H9 (cell line): ENCODE measurements around the gene CHCHD3. TPM values are rescaled to one million over a fixed set of nuclear protein-coding genes. Genes with fewer than 3 reads are reported as not detected.

ENCODE experiments used
- DNase-seq: peaks from one replicate; pipeline ENCODE4 v3.0.0-alpha.2; 2017
- H2AFZ ChIP-seq: one replicate; pipeline ENCODE4 v1.6.1; 2013; ENCODE audit warnings: mild to moderate bottlenecking, low read length, control low read depth, moderate library complexity
- H2AK5ac ChIP-seq: 2 replicates; pipeline ENCODE4 v1.6.1; 2013; ENCODE audit warnings: low read length, control low read depth, mixed read lengths; ENCODE audit not compliant: insufficient read length
- H2BK120ac ChIP-seq: one replicate; pipeline ENCODE4 v1.6.1; 2013; ENCODE audit warnings: low read depth, mild to moderate bottlenecking, low read length, control low read depth, inconsistent platforms; ENCODE audit not compliant: poor library complexity, severe bottlenecking
- H2BK12ac ChIP-seq: 2 replicates; pipeline ENCODE4 v1.6.1; 2013; ENCODE audit warnings: low read length, control low read depth, mixed read lengths, low read depth; ENCODE audit not compliant: insufficient read length
- H2BK15ac ChIP-seq: 2 replicates; pipeline ENCODE4 v1.6.1; 2013; ENCODE audit warnings: low read depth, low read length, control low read depth
- H2BK20ac ChIP-seq: one replicate; pipeline ENCODE4 v1.6.1; 2013; ENCODE audit warnings: low read depth, mild to moderate bottlenecking, low read length, control low read depth, inconsistent platforms; ENCODE audit not compliant: poor library complexity, severe bottlenecking
- H2BK5ac ChIP-seq: 2 replicates; pipeline ENCODE4 v1.6.1; 2013; ENCODE audit warnings: low read length, control low read depth, mixed read lengths; ENCODE audit not compliant: insufficient read length
- H3K14ac ChIP-seq: 2 replicates; pipeline ENCODE4 v1.6.1; 2013; ENCODE audit warnings: low read length, control low read depth; ENCODE audit not compliant: insufficient read depth
- H3K18ac ChIP-seq: 2 replicates; pipeline ENCODE4 v1.6.1; 2013; ENCODE audit warnings: low read depth, mild to moderate bottlenecking, mixed read lengths, low read length, control low read depth; ENCODE audit not compliant: insufficient read length
- H3K23ac ChIP-seq: 2 replicates; pipeline ENCODE4 v1.6.1; 2013; ENCODE audit warnings: low read length, control low read depth, mixed read lengths, low read depth; ENCODE audit not compliant: insufficient read length
- H3K23me2 ChIP-seq: 2 replicates; pipeline ENCODE4 v1.6.1; 2013; ENCODE audit warnings: low read depth, mild to moderate bottlenecking, mixed read lengths, low read length, control low read depth; ENCODE audit not compliant: insufficient read length, poor library complexity, severe bottlenecking
- H3K27ac ChIP-seq: 2 replicates; pipeline ENCODE4 v1.5.1; 2013; ENCODE audit warnings: low read length, control low read depth, mixed read lengths, low read depth; ENCODE audit not compliant: insufficient read length
- H3K27me3 ChIP-seq: 2 replicates; pipeline ENCODE4 v1.6.1; 2013; ENCODE audit warnings: low read length, control low read depth, inconsistent platforms; ENCODE audit not compliant: insufficient read depth
- H3K4ac ChIP-seq: 2 replicates; pipeline ENCODE4 v1.6.1; 2013; ENCODE audit warnings: low read depth, mild to moderate bottlenecking, control low read depth, inconsistent platforms, low read length, moderate library complexity
- H3K4me1 ChIP-seq: 2 replicates; pipeline ENCODE4 v1.6.1; 2013; ENCODE audit warnings: low read length, control low read depth, inconsistent platforms; ENCODE audit not compliant: insufficient read depth
- H3K4me2 ChIP-seq: 2 replicates; pipeline ENCODE4 v1.6.1; 2013; ENCODE audit warnings: low read length, control low read depth, mixed read lengths; ENCODE audit not compliant: insufficient read length, insufficient read depth
- H3K56ac ChIP-seq: 2 replicates; pipeline ENCODE4 v1.6.1; 2013; ENCODE audit warnings: low read depth, mild to moderate bottlenecking, mixed read lengths, low read length, control low read depth; ENCODE audit not compliant: insufficient read length
- H3K79me1 ChIP-seq: 2 replicates; pipeline ENCODE4 v1.6.1; 2013; ENCODE audit warnings: low read depth, mild to moderate bottlenecking, moderate library complexity, low read length, control low read depth, inconsistent platforms; ENCODE audit not compliant: insufficient read depth, poor library complexity, severe bottlenecking
- H3K79me2 ChIP-seq: 2 replicates; pipeline ENCODE4 v1.6.1; 2013; ENCODE audit warnings: low read length, control low read depth, inconsistent platforms; ENCODE audit not compliant: insufficient read depth
- H3K9ac ChIP-seq: 2 replicates; pipeline ENCODE4 v1.6.1; 2013; ENCODE audit warnings: low read length, control low read depth, mixed read lengths; ENCODE audit not compliant: insufficient read length; ENCODE audit errors: extremely low read depth
- H3K9me3 ChIP-seq: one replicate; pipeline ENCODE4 v1.6.1; 2013; ENCODE audit warnings: low read depth, low read length, inconsistent platforms; ENCODE audit not compliant: control insufficient read depth
- H3T11ph ChIP-seq: one replicate; pipeline ENCODE4 v1.6.1; 2013; ENCODE audit warnings: mild to moderate bottlenecking, low read length, control low read depth, inconsistent platforms
- H4K20me1 ChIP-seq: one replicate; pipeline ENCODE4 v1.6.1; 2013; ENCODE audit not compliant: control insufficient read depth, insufficient read length, insufficient read depth
- H4K5ac ChIP-seq: 2 replicates; pipeline ENCODE4 v1.6.1; 2013; ENCODE audit warnings: low read depth, mild to moderate bottlenecking, mixed read lengths, low read length, control low read depth; ENCODE audit not compliant: insufficient read length
- H4K8ac ChIP-seq: replicated peaks from 2 replicates; pipeline ENCODE4 v1.6.1; 2013; ENCODE audit warnings: low read length, control low read depth, mixed read lengths, low read depth; ENCODE audit not compliant: insufficient read length
- H4K91ac ChIP-seq: 2 replicates; pipeline ENCODE4 v1.6.1; 2013; ENCODE audit warnings: low read depth, mild to moderate bottlenecking, moderate library complexity, mixed read lengths, low read length, control low read depth; ENCODE audit not compliant: insufficient read length
- H3K27ac Mint-ChIP-seq, 3 experiments: 2 replicates in 2 of 3; 3 replicates in 1 of 3; pipeline ENCODE4 v1.8.0; 2020 to 2021; ENCODE audit warnings: mixed read lengths in 3 of 3, mild to moderate bottlenecking in 1 of 3, moderate library complexity in 1 of 3
- H3K27me3 Mint-ChIP-seq: 2 replicates; pipeline ENCODE4 v1.8.0; 2021; ENCODE audit warnings: low read depth, mild to moderate bottlenecking, moderate library complexity, mixed read lengths
- H3K36me3 Mint-ChIP-seq, 3 experiments: 2 replicates in 2 of 3; 3 replicates in 1 of 3; pipeline ENCODE4 v1.8.0; 2020 to 2021; ENCODE audit warnings: low read depth in 3 of 3, mixed read lengths in 3 of 3; ENCODE audit not compliant: insufficient read depth in 1 of 3
- H3K4me1 Mint-ChIP-seq, 2 experiments: 2 replicates each; pipeline ENCODE4 v1.8.0; 2020; ENCODE audit warnings: mixed read lengths in 2 of 2
- H3K4me3 Mint-ChIP-seq, 2 experiments: 2 replicates in 1 of 2; 3 replicates in 1 of 2; pipeline ENCODE4 v1.8.0; 2020 to 2021; ENCODE audit warnings: mild to moderate bottlenecking in 2 of 2, mixed read lengths in 2 of 2, moderate library complexity in 1 of 2
- H3K9me3 Mint-ChIP-seq, 2 experiments: 2 replicates in 1 of 2; 3 replicates in 1 of 2; pipeline ENCODE4 v1.8.0; 2020; ENCODE audit warnings: mild to moderate bottlenecking in 2 of 2, mixed read lengths in 2 of 2, moderate library complexity in 1 of 2
- total RNA-seq: library from RNA; stranded (reverse); gene quantifications from 2 replicates; pipeline ENCODE4 v1.2.1, GENCODE V29; 2021
- TF ChIP-seq, protein P1 (sequence below): fragments of 200-600 bp; sonication (generic); conservative IDR thresholded peaks from 3 replicates; pipeline ENCODE4 v1.8.0; 2021; ENCODE audit warnings: antibody characterized with exemption, mild to moderate bottlenecking

Gene CHCHD3
- total RNA-seq, 1 experiment from 2014 or later, result 104 TPM

DNA sequence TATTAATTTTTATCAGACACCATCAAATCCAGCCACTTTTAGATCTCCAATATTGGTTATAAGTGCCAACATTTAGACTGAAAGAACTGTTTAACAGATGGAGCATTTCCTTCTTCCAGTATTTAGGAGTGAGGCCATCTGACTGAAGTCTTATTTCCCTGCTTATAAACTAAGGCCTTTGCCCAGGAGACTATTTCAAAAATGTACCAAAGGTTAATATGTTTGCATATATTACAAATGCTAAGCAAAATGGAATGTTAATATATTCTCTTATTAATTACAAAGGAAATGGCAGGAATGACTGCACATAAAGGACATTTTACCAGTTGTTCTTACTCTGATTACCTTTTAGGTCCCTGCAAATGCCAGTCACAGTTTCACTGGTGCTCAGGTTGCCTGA is 266.8 kb downstream of the CHCHD3 start:
- H2BK5ac ChIP-seq, result no peak overlapping the region
- peaks cover 18 to 20% of the 10 kb centered on the region in 2 experiments for H3K4me1 Mint-ChIP-seq
- H4K91ac ChIP-seq, result no peak overlapping the region
- peaks cover 0 to 3% of the 10 kb centered on the region in 2 experiments; a peak in 1 of 5 replicates for H3K9me3 Mint-ChIP-seq
- no peak overlapping the region for H3K9ac ChIP-seq
- H3K4ac ChIP-seq, result no peak overlapping the region
- H4K20me1 ChIP-seq, result no peaks in the 10 kb centered on the region
- no peak overlapping the region for H3K4me3 Mint-ChIP-seq
- no peak overlapping the region for H3K23ac ChIP-seq
- H2AFZ ChIP-seq, result no peak overlapping the region
- H3K14ac ChIP-seq, result no peak overlapping the region
- H3T11ph ChIP-seq, result no peak overlapping the region
- no peak overlapping the region for H2AK5ac ChIP-seq
- no peaks in the 10 kb centered on the region for H3K23me2 ChIP-seq
- H4K5ac ChIP-seq, result no peak overlapping the region
- H2BK15ac ChIP-seq, result no peak overlapping the region
- TF ChIP-seq, protein P1, sequence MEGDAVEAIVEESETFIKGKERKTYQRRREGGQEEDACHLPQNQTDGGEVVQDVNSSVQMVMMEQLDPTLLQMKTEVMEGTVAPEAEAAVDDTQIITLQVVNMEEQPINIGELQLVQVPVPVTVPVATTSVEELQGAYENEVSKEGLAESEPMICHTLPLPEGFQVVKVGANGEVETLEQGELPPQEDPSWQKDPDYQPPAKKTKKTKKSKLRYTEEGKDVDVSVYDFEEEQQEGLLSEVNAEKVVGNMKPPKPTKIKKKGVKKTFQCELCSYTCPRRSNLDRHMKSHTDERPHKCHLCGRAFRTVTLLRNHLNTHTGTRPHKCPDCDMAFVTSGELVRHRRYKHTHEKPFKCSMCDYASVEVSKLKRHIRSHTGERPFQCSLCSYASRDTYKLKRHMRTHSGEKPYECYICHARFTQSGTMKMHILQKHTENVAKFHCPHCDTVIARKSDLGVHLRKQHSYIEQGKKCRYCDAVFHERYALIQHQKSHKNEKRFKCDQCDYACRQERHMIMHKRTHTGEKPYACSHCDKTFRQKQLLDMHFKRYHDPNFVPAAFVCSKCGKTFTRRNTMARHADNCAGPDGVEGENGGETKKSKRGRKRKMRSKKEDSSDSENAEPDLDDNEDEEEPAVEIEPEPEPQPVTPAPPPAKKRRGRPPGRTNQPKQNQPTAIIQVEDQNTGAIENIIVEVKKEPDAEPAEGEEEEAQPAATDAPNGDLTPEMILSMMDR, result no peak
- no peak overlapping the region for H3K18ac ChIP-seq
- H3K4me1 ChIP-seq, result no peaks in the 10 kb centered on the region; the same call in 1 of the 2 replicates
- no peaks in the 10 kb centered on the region for H3K79me1 ChIP-seq
- H3K56ac ChIP-seq, result no peak overlapping the region
- H3K27ac ChIP-seq, result no peak overlapping the region
- H2BK120ac ChIP-seq, result no peak overlapping the region
- H2BK12ac ChIP-seq, result no peak overlapping the region
- no peak for DNase-seq
- no peak overlapping the region for H4K8ac ChIP-seq
- H3K9me3 ChIP-seq, result no peaks in the 10 kb centered on the region
- H3K79me2 ChIP-seq, result no peaks in the 10 kb centered on the region
- peaks cover 0 to 10% (median 5%) of the 10 kb centered on the region in 3 experiments; a peak in 4 of 7 replicates for H3K36me3 Mint-ChIP-seq
- no peak overlapping the region for H3K4me2 ChIP-seq
- H3K27me3 ChIP-seq, result no peaks in the 10 kb centered on the region
- H2BK20ac ChIP-seq, result no peak overlapping the region
- H3K27ac Mint-ChIP-seq, result peak overlapping the region in 2 of 3 experiments; percentile 8 to 88; a peak in 3 of 7 replicates
- no peaks in the 10 kb centered on the region for H3K27me3 Mint-ChIP-seq
